DND-41 (cell line): ENCODE results near the gene ELN.
A peak's percentile ranks its signal among the peaks of the same experiment; 100 is the strongest.

ENCODE experiments used
- ATAC-seq: fragments of 200-7000 bp; cut with Tn5 transposase; 3 replicates; pipeline ENCODE4 v1.9.1; 2021; ENCODE audit warnings: low read depth; ENCODE audit not compliant: insufficient read depth
- DNase-seq: peaks from one replicate; pipeline ENCODE4 v3.0.0-alpha.2; 2020
- H2AFZ ChIP-seq: 2 replicates; pipeline ENCODE4 v1.6.0; 2012; ENCODE audit warnings: low read depth, low read length
- H3K27ac ChIP-seq: 2 replicates; pipeline ENCODE4 v1.5.1; 2012; ENCODE audit warnings: low read length, inconsistent platforms
- H3K27me3 ChIP-seq: fragments of 200-600 bp; sonication (generic); 2 replicates; pipeline ENCODE4 v1.6.0; 2012; ENCODE audit warnings: low read length, mild to moderate bottlenecking, inconsistent platforms; ENCODE audit not compliant: insufficient read depth, poor library complexity
- H3K36me3 ChIP-seq: 2 replicates; pipeline ENCODE4 v1.5.1; 2012; ENCODE audit warnings: low read length, inconsistent platforms; ENCODE audit not compliant: insufficient read depth
- H3K4me1 ChIP-seq: 2 replicates; pipeline ENCODE4 v1.5.1; 2012; ENCODE audit warnings: mild to moderate bottlenecking, low read length; ENCODE audit not compliant: insufficient read depth
- H3K4me2 ChIP-seq: 2 replicates; pipeline ENCODE4 v1.6.0; 2012; ENCODE audit warnings: mild to moderate bottlenecking, moderate library complexity, low read length, inconsistent platforms; ENCODE audit not compliant: insufficient read depth
- H3K4me3 ChIP-seq, 2 experiments: fragments of 200-600 bp in 1 of 2; shearing (Covaris generic) in 1 of 2; 2 replicates each; pipeline ENCODE4 v1.5.1; 2012 to 2016; ENCODE audit warnings: inconsistent platforms in 2 of 2, low read length in 2 of 2, mild to moderate bottlenecking in 2 of 2, low read depth in 1 of 2, moderate library complexity in 1 of 2
- H3K79me2 ChIP-seq: 2 replicates; pipeline ENCODE4 v1.6.0; 2012; ENCODE audit warnings: low read length, inconsistent platforms; ENCODE audit not compliant: insufficient read depth
- H3K9ac ChIP-seq: 2 replicates; pipeline ENCODE4 v1.6.0; 2012; ENCODE audit warnings: low read depth, mild to moderate bottlenecking, inconsistent platforms, low read length, moderate library complexity
- H3K9me3 ChIP-seq: 2 replicates; pipeline ENCODE4 v1.5.1; 2012; ENCODE audit warnings: low read length, moderate library complexity, mild to moderate bottlenecking, inconsistent platforms; ENCODE audit not compliant: insufficient read depth, severe bottlenecking
- H4K20me1 ChIP-seq: 2 replicates; pipeline ENCODE4 v1.6.0; 2012; ENCODE audit warnings: low read length; ENCODE audit not compliant: insufficient read depth
- EZH2 ChIP-seq: IDR thresholded peaks from 3 replicates; pipeline ENCODE4 v1.6.1; 2012; ENCODE audit warnings: borderline replicate concordance, low read depth, mild to moderate bottlenecking, moderate library complexity, low read length, inconsistent platforms; ENCODE audit not compliant: severe bottlenecking
- TF ChIP-seq, protein P1 (sequence below): IDR thresholded peaks from 2 replicates; pipeline ENCODE4 v1.5.1; 2012; ENCODE audit warnings: borderline replicate concordance, low read length, moderate library complexity, mild to moderate bottlenecking; ENCODE audit not compliant: poor library complexity, severe bottlenecking; ENCODE audit errors: extremely low read depth

ELN gene

GRCh38 chr7:74022507-74022906, 5.5 kb upstream of the ELN start:
- no peak overlapping the region for H3K9ac ChIP-seq
- no peaks in the 10 kb centered on the region for H3K9me3 ChIP-seq
- no peaks in the 10 kb centered on the region for H3K36me3 ChIP-seq
- H3K4me2 ChIP-seq, result no peak overlapping the region
- H3K79me2 ChIP-seq, result no peaks in the 10 kb centered on the region
- H3K27ac ChIP-seq, result no peak overlapping the region
- no peak overlapping the region for H2AFZ ChIP-seq
- no peak for ATAC-seq
- DNase-seq, result no peak
- no peak overlapping the region for H3K4me3 ChIP-seq
- H3K27me3 ChIP-seq, result peaks cover 12% of the 10 kb centered on the region
- no peaks in the 10 kb centered on the region for H3K4me1 ChIP-seq
- no peaks in the 10 kb centered on the region for H4K20me1 ChIP-seq
- TF ChIP-seq, protein P1, sequence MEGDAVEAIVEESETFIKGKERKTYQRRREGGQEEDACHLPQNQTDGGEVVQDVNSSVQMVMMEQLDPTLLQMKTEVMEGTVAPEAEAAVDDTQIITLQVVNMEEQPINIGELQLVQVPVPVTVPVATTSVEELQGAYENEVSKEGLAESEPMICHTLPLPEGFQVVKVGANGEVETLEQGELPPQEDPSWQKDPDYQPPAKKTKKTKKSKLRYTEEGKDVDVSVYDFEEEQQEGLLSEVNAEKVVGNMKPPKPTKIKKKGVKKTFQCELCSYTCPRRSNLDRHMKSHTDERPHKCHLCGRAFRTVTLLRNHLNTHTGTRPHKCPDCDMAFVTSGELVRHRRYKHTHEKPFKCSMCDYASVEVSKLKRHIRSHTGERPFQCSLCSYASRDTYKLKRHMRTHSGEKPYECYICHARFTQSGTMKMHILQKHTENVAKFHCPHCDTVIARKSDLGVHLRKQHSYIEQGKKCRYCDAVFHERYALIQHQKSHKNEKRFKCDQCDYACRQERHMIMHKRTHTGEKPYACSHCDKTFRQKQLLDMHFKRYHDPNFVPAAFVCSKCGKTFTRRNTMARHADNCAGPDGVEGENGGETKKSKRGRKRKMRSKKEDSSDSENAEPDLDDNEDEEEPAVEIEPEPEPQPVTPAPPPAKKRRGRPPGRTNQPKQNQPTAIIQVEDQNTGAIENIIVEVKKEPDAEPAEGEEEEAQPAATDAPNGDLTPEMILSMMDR, result no peak
- TF ChIP-seq EZH2, result no peak

DNA sequence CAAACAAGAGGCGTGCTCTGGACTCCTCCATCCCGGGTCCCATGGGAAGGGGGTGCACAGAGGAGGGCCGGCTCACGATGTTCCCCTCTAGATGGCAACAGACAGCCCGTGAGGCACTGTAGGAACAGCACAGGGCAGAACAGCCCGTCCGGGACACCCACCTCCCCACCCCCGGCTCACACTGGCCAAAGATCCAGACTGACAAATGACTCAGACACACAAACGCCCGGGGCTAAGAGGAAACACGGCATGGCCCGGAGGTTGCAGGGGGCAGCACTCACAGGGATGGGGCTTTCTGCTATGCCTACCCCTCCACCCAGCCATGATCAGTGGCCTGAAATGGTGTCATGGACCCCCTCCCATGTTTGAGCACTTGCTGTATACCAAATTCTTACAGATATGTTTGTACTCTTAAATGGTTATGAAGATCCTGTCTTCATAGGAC, 4.9 kb upstream of the ELN start:
- no peak overlapping the region for H3K27ac ChIP-seq
- H3K79me2 ChIP-seq, result no peaks in the 10 kb centered on the region
- H3K4me1 ChIP-seq, result no peaks in the 10 kb centered on the region
- no peak for ATAC-seq
- no peak overlapping the region for H3K4me2 ChIP-seq
- H3K9me3 ChIP-seq, result no peaks in the 10 kb centered on the region
- H3K36me3 ChIP-seq, result no peaks in the 10 kb centered on the region
- DNase-seq, result no peak
- H3K9ac ChIP-seq, result no peak overlapping the region
- H3K27me3 ChIP-seq, result peaks cover 12% of the 10 kb centered on the region
- TF ChIP-seq EZH2, result no peak
- TF ChIP-seq, protein P1, result no peak
- no peaks in the 10 kb centered on the region for H4K20me1 ChIP-seq
- H2AFZ ChIP-seq, result no peak overlapping the region
- no peak overlapping the region for H3K4me3 ChIP-seq

DNA sequence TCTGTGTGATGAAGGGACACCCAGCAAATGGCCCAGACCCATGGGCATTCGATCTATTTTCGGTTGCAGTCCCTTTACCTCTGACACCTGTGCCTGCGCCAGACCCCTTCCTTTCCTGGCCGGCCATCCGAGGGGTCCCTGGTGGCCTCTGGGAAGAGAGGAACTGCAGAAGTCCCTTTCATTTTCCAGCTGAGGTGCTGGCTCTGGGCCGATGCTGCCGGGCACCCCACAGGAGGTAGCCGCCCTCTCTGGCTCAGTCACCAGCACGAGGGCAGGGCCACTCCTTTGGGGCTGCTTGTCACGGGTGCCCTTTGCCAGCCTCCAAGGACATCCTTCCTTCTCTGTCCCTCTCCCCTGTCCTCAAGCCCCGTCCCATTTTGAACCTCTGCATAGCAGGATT, 4.2 kb upstream of the ELN start:
- no peaks in the 10 kb centered on the region for H3K4me1 ChIP-seq
- H2AFZ ChIP-seq, result no peak overlapping the region
- no peak for DNase-seq
- TF ChIP-seq EZH2, result no peak
- TF ChIP-seq, protein P1, result no peak
- H3K79me2 ChIP-seq, result no peaks in the 10 kb centered on the region
- H3K36me3 ChIP-seq, result no peaks in the 10 kb centered on the region
- no peak overlapping the region for H3K4me3 ChIP-seq
- no peak overlapping the region for H3K27ac ChIP-seq
- peaks cover 12% of the 10 kb centered on the region for H3K27me3 ChIP-seq
- H4K20me1 ChIP-seq, result no peaks in the 10 kb centered on the region
- H3K9me3 ChIP-seq, result no peaks in the 10 kb centered on the region
- no peak overlapping the region for H3K9ac ChIP-seq
- no peak overlapping the region for H3K4me2 ChIP-seq
- no peak for ATAC-seq

GRCh38 chr7:74025146-74025545, 2.8 kb upstream of the ELN start:
- no peak overlapping the region for H3K4me2 ChIP-seq
- H3K36me3 ChIP-seq, result no peaks in the 10 kb centered on the region
- H3K27ac ChIP-seq, result no peak overlapping the region
- peaks cover 25% of the 10 kb centered on the region for H3K27me3 ChIP-seq
- H3K9ac ChIP-seq, result no peak overlapping the region
- no peaks in the 10 kb centered on the region for H3K9me3 ChIP-seq
- DNase-seq (peak; percentile 12), ATAC-seq (no peak)
- no peaks in the 10 kb centered on the region for H3K4me1 ChIP-seq
- peaks cover 3% of the 10 kb centered on the region; the same call in 1 of the 2 replicates for H4K20me1 ChIP-seq
- TF ChIP-seq, protein P1, result no peak
- TF ChIP-seq EZH2, result no peak
- no peak overlapping the region for H2AFZ ChIP-seq
- H3K4me3 ChIP-seq, result no peak overlapping the region
- H3K79me2 ChIP-seq, result no peaks in the 10 kb centered on the region
